Left ventricle myocardium inferior (tissue), 1 donor: ENCODE data around the gene TOP3A. TPM values are rescaled to one million over a fixed set of nuclear protein-coding genes. Genes with fewer than 3 reads are reported as not detected.

ENCODE experiments used
- DNase-seq: peaks from one replicate; pipeline ENCODE4 v3.0.0-alpha.2; 2020
- H3K27ac ChIP-seq: fragments of 200-600 bp; replicated peaks from 2 replicates; pipeline ENCODE4 v1.8.0; 2021
- H3K27me3 ChIP-seq: fragments of 200-600 bp; 2 replicates; pipeline ENCODE4 v1.8.0; 2021; ENCODE audit warnings: low read depth
- H3K36me3 ChIP-seq: fragments of 200-600 bp; 2 replicates; pipeline ENCODE4 v1.8.0; 2021
- H3K4me1 ChIP-seq: fragments of 200-600 bp; 2 replicates; pipeline ENCODE4 v1.8.0; 2021
- H3K4me3 ChIP-seq: fragments of 200-600 bp; 2 replicates; pipeline ENCODE4 v1.8.0; 2021; ENCODE audit warnings: mild to moderate bottlenecking, moderate library complexity
- H3K9me3 ChIP-seq: fragments of 200-600 bp; replicated peaks from 2 replicates; pipeline ENCODE4 v1.8.0; 2021
- intact Hi-C: fragments of 100-400 bp; cut with micrococcal nuclease; formaldehyde crosslinking; loops from one replicate; pipeline ENCODE4 v1.11.0; 2022
- total RNA-seq: library from RNA; stranded (reverse); fragmentation: NEBNext Ultra II Directional; extraction: Animal tissue kit (Norgen Biotek cat#: 25700); gene quantifications from one replicate; pipeline ENCODE4 v1.2.1, GENCODE V29; 2021
- TF ChIP-seq, protein P1 (sequence below): fragments of 200-600 bp; IDR thresholded peaks from 2 replicates; pipeline ENCODE4 v1.8.0; 2021; ENCODE audit warnings: antibody characterized with exemption, mild to moderate bottlenecking, borderline replicate concordance
- donor health status: DM: no; HTN: yes; CAD: no; lungs with severe emphysema.

TOP3A gene
- total RNA-seq, 1 donor from 2014 or later, result 10.4 TPM

DNA sequence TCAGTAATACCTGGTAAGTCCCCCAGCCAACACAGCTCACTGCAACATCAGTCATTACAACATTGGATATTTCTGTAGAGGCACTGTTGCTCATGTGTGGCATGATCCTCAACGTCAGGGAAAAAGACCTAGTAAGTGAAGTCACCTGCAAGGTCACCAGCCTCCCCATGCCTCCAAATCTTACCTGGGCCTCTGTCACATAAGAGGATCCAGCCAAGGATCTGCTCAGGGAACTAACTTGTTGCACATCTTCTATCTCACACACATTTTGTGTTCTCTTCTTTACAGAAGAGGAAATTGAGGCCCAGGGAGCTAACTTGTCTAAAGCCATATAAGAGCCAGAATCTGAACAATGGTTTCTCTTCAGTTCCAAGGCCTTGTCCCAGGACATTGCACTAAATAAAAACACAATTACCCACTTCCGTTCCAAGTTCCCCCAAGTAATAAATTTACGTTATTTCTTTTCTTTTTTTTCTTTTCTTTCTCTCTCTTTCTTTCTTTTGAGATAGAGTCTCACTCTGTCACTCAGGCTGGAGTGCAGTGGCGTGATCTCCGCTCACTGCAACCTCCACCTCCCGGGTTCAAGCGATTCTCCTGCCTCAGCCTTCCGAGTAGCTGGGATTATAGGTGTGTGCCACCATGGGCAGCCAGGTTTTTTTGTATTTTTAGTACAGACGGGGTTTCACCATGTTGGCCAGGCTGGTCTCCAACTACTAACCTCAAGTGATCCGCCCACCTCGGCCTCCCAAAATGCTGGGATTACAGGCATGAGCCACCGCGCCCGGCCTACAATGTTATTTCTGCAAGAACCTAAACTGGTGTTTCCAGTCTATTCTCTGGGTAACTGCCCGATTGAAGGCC, 47.3 kb upstream of the TOP3A start:
- H3K9me3 ChIP-seq, result peaks cover 5% of the 10 kb centered on the region
- H3K4me1 ChIP-seq, result peaks cover 24% of the 10 kb centered on the region
- no peaks in the 10 kb centered on the region for H3K27me3 ChIP-seq
- intact Hi-C loops, result no loop called here
- TF ChIP-seq, protein P1, sequence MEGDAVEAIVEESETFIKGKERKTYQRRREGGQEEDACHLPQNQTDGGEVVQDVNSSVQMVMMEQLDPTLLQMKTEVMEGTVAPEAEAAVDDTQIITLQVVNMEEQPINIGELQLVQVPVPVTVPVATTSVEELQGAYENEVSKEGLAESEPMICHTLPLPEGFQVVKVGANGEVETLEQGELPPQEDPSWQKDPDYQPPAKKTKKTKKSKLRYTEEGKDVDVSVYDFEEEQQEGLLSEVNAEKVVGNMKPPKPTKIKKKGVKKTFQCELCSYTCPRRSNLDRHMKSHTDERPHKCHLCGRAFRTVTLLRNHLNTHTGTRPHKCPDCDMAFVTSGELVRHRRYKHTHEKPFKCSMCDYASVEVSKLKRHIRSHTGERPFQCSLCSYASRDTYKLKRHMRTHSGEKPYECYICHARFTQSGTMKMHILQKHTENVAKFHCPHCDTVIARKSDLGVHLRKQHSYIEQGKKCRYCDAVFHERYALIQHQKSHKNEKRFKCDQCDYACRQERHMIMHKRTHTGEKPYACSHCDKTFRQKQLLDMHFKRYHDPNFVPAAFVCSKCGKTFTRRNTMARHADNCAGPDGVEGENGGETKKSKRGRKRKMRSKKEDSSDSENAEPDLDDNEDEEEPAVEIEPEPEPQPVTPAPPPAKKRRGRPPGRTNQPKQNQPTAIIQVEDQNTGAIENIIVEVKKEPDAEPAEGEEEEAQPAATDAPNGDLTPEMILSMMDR, result no peak
- peak overlapping the region; percentile 81 for H3K27ac ChIP-seq
- H3K4me3 ChIP-seq, result peak overlapping the region; percentile 86
- no peak for DNase-seq
- H3K36me3 ChIP-seq, result no peaks in the 10 kb centered on the region

DNA sequence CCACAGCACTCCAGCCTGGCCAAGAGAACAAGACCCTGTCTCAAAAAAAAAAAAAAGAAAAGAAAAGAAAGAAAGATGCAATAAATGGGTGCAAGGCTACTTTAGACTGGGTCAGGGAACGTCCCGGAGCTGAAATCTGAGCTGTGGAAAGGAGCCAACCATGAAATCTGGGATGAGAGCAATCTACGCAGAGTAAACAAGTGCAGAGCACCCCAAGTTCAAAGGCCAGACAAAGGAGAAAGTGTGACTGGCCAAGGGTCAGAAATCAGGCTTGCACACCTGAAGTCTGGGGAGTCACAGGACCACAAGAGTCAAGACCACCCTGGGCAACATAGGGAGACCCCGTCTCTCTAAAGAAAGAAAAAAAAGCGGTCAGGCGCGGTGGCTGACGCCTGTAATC, 45.7 kb upstream of the TOP3A start:
- intact Hi-C loops, result no loop called here
- no peak overlapping the region for H3K27ac ChIP-seq
- H3K4me3 ChIP-seq, result no peak overlapping the region
- H3K9me3 ChIP-seq, result no peaks in the 10 kb centered on the region
- peaks cover 1% of the 10 kb centered on the region for H3K36me3 ChIP-seq
- no peaks in the 10 kb centered on the region for H3K27me3 ChIP-seq
- H3K4me1 ChIP-seq, result peaks cover 24% of the 10 kb centered on the region
- TF ChIP-seq, protein P1, result no peak
- no peak for DNase-seq

DNA sequence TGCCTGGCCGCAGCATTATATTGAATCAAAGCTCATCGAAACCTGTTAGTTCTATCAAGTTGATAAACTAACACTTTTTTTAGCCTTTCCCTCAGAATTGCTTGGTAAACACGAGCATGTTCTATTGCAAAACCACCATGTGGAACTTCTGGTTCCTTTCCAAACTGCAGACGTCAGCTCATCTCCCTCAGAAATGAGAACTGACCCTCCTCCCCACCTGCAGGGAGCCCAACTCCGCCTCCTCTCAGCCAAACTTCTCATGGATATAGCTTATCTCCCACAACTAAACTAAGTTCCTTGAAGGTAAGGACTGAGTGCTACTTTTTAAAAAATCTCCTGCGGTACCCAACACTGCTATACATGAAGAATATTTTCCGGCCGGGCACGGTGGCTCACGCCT, 41.8 kb upstream of the TOP3A start:
- Histone ChIP-seq H3K27me3 (no peaks in the 10 kb centered on the region), H3K4me1 (peaks cover 1% of the 10 kb centered on the region), H3K4me3 (no peak overlapping the region), H3K36me3 (peaks cover 31% of the 10 kb centered on the region), H3K9me3 (no peaks in the 10 kb centered on the region), H3K27ac (peak overlapping the region; percentile 51)
- intact Hi-C loops, result no loop called here
- DNase-seq, result peak; percentile 21
- TF ChIP-seq, protein P1, result no peak

DNA sequence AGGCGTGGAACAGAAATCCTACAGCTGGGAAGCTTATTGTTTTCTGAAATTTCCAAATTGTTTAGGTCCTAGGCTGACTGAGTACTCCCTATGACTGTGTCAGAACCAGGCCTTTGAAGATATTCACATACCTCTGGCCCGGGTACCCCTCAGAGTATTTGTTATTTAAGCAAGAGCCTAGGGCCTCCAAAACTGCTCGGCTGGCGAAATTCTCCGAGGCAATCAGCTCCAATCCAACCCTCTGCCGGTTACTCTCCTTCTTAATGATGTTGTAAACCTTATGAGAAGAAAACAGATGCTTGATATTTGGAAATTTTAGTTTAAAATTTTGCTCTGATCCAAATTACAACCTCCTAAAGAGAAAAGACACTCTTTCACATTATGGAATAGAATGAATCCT, 38.7 kb upstream of the TOP3A start:
- Histone ChIP-seq H3K4me1 (no peaks in the 10 kb centered on the region), H3K9me3 (no peaks in the 10 kb centered on the region), H3K4me3 (no peak overlapping the region), H3K27ac (no peak overlapping the region), H3K27me3 (no peaks in the 10 kb centered on the region), H3K36me3 (peaks cover 38% of the 10 kb centered on the region)
- intact Hi-C loops, result no loop called here
- TF ChIP-seq, protein P1, result no peak
- DNase-seq, result no peak

DNA sequence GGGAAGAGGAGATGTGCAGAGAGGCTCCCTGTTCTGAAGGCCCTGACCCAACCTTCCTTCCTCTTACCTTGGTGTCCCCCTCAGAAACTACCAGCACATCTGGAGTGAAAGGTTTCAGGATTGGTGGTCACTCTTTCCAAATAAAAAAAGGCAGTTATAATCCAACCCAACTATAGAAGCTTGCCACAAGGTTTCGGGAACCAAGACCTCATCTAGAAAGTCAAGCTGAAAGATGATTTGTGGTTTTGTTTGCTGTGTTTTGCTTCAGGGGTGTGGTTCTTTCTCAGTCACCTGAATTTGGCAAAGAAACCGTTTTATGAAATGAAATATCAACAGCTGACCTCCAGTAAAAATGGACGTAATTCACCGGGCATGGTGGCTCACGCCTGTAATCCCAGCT, 29.2 kb upstream of the TOP3A start:
- intact Hi-C loops, result no loop called here
- TF ChIP-seq, protein P1, result no peak
- Histone ChIP-seq H3K4me1 (no peaks in the 10 kb centered on the region), H3K27me3 (no peaks in the 10 kb centered on the region), H3K9me3 (no peaks in the 10 kb centered on the region), H3K4me3 (no peak overlapping the region), H3K27ac (no peak overlapping the region), H3K36me3 (peaks cover 62% of the 10 kb centered on the region)
- no peak for DNase-seq
